GM18526 (cell line): ENCODE results near the gene DAZ4.
"Not testable (repeated sequence)": the region's sequence is repeated elsewhere in the genome, so short reads cannot be mapped to it uniquely, and the experiment has no call there.

Experiments
- POLR2A ChIP-seq: IDR thresholded peaks from 3 replicates; pipeline ENCODE4 v1.6.1; 2011; ENCODE audit not compliant: insufficient read length; ENCODE audit errors: extremely low read depth

Gene DAZ4

DNA sequence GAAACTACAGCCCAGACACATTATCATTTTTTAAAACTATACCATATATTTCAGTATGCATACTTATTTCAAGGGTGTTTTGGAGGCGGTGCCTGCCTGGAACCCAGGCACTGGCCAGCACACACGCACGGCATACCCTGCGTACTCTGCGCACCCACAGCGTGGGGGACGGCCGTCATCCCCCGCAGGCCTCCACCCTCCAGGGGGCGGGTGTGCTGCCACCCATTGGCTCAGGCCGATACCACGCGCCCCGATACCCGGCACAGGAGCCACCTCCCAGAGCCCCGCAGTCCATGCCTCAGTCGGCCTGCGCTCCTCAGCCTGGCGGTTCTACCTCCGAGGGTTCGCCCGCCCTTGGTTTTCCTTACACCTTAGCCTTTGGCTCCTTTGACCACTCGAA lies at the start of gene DAZ4:
Gene DAZ4, plus strand, starts transcription at position 301 of the 400 bp plus-strand sequence. CDS start 208 bp downstream, outside the sequence.
- TF ChIP-seq POLR2A, result not testable (repeated sequence)

DNA sequence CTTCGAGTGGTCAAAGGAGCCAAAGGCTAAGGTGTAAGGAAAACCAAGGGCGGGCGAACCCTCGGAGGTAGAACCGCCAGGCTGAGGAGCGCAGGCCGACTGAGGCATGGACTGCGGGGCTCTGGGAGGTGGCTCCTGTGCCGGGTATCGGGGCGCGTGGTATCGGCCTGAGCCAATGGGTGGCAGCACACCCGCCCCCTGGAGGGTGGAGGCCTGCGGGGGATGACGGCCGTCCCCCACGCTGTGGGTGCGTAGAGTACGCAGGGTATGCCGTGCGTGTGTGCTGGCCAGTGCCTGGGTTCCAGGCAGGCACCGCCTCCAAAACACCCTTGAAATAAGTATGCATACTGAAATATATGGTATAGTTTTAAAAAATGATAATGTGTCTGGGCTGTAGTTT lies 20.4 kb upstream of the DAZ4 start, which contains the start of gene DAZ3:
Gene DAZ3, minus strand, starts transcription at position 101 of the 400 bp plus-strand sequence. CDS start 208 bp downstream, outside the sequence.
- not testable (repeated sequence) for TF ChIP-seq POLR2A
